ENCODE measurements around the gene VPS54.

DNA sequence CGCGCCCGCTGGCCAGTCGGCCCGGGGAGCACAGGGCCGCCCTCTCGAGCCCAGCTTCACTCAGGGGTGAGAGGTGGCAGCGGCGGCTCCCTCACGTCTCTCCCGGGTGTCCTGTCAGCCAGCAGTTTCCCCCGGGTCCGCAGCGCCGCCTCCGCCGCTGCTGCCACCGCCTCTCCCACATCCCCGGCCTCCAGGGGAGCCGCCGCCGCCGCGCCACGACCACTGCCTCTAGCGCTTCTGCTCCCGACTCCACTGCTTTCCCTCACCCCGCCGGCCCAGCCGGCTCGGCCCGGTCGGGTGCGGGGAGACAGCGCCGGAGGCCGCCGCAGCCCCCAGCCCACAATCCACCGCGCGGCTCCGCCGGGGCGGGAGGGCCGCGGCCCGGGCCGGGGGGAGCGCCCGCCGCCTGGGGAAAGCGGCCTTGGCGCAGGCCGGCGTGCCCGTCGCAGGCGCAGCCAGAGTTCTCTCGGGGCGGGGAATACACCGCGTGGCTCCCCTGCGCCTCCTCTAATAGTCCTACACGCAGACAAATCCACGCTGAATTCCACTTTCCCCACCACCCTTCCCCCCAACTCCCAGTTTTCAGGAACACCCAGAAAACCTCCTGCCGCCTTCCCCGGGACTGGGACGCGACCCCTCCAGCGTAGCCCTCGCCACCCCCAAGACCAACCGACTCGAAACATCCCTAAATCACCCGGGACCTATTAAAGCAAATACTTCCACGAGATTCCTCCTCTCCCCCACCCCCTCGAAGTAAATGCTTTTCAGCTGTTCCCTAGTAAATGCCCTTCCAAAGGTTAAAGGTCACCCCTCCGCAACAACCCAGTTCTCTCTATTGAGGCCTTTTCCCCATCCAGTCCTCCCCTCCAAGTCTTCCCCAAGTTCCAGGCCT lies at the start of gene VPS54:
- TF ChIP-seq POLR2A (IDR thresholded peaks at IDR 0.05) (peak; percentile 59 to 73), CTCF (IDR thresholded peaks at IDR 0.05) (peak in 2 of 5 experiments; percentile 43 to 46), EP300 (IDR thresholded peaks at IDR 0.05) (peak in 1 of 2 donors; percentile 76)

Data from tibial nerve (tissue), 4 donors.